Brain microvascular endothelial cell (primary cell): ENCODE measurements around the gene SUCLG2.

Experiments used
- DNase-seq: peaks from one replicate; pipeline ENCODE4 v3.0.0-alpha.2; 2020
- H3K27ac ChIP-seq: fragments of 250-450 bp; sonication (Bioruptor Pico); 2 replicates; pipeline ENCODE4 v1.5.1; 2020; ENCODE audit warnings: mild to moderate bottlenecking, moderate library complexity
- H3K27me3 ChIP-seq: fragments of 250-450 bp; sonication (Bioruptor Pico); replicated peaks from 2 replicates; pipeline ENCODE4 v1.5.1; 2020; ENCODE audit warnings: mild to moderate bottlenecking
- H3K36me3 ChIP-seq: fragments of 250-450 bp; sonication (Bioruptor Pico); replicated peaks from 2 replicates; pipeline ENCODE4 v1.5.1; 2020; ENCODE audit warnings: mild to moderate bottlenecking
- H3K4me3 ChIP-seq: 2 replicates; pipeline ENCODE4 v1.5.1; 2011; ENCODE audit warnings: low read depth, mild to moderate bottlenecking, control low read depth, low read length, moderate library complexity
- in situ Hi-C: cut with HindIII; loops from 2 replicates; pipeline ENCODE4 v1.10.0; 2017; ENCODE audit warnings: low sequenced_read_pairs, low pct_ligation_motif_present
- TF ChIP-seq, protein P1 (sequence below): IDR thresholded peaks from 2 replicates; pipeline ENCODE4 v1.5.1; 2011; ENCODE audit warnings: low read depth, mild to moderate bottlenecking, moderate library complexity, low read length, control low read depth, inconsistent platforms; ENCODE audit errors: missing control alignments

Gene SUCLG2

DNA sequence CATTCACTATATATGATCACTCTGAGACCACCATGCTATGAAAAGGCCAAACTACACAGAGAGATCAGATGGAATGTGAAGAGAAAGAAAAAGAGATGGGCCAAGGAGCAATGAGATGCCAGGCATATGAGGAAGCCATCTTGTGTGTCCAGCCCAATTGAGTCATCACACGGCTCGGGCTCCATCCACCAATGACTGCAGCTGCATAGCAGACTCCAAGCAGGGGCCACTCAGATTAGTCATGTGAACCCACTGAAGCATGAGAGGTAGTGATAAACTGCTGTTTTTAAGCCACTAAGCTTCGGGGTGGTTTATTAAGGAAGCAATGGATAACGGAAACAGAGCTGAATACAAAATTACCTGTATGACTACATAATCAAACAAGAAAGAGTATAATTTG, 185.9 kb downstream of the SUCLG2 start:
- in situ Hi-C loops: no loop called here
- H3K27ac ChIP-seq: no peak overlapping the region
- peak; percentile 88 for DNase-seq
- no peaks in the 10 kb centered on the region for H3K36me3 ChIP-seq
- H3K4me3 ChIP-seq: no peak overlapping the region
- no peaks in the 10 kb centered on the region for H3K27me3 ChIP-seq
- TF ChIP-seq, protein P1, sequence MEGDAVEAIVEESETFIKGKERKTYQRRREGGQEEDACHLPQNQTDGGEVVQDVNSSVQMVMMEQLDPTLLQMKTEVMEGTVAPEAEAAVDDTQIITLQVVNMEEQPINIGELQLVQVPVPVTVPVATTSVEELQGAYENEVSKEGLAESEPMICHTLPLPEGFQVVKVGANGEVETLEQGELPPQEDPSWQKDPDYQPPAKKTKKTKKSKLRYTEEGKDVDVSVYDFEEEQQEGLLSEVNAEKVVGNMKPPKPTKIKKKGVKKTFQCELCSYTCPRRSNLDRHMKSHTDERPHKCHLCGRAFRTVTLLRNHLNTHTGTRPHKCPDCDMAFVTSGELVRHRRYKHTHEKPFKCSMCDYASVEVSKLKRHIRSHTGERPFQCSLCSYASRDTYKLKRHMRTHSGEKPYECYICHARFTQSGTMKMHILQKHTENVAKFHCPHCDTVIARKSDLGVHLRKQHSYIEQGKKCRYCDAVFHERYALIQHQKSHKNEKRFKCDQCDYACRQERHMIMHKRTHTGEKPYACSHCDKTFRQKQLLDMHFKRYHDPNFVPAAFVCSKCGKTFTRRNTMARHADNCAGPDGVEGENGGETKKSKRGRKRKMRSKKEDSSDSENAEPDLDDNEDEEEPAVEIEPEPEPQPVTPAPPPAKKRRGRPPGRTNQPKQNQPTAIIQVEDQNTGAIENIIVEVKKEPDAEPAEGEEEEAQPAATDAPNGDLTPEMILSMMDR: no peak

DNA sequence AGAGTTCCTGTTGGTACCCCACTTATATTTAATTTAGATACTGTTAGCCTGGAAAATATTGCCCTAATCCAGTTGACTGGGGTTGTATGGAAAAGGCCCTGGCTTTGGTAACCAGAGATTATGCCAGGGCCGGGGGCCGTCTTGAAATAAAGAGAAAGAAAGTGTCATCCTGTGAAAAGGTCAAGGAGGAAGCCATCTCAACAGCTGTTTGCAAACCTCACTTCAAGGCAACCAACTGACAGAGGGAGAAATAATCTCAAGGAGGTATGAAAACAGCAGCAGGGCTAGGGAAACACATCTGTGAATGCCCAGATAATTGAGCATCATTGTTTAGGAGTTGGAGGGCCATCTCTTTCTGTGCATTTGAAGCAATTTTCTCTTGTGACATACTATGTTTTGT, 190.8 kb downstream of the SUCLG2 start:
- in situ Hi-C loops: no loop called here
- no peak overlapping the region for H3K27ac ChIP-seq
- TF ChIP-seq, protein P1: no peak
- no peaks in the 10 kb centered on the region for H3K27me3 ChIP-seq
- no peaks in the 10 kb centered on the region for H3K36me3 ChIP-seq
- no peak for DNase-seq
- no peak overlapping the region for H3K4me3 ChIP-seq

DNA sequence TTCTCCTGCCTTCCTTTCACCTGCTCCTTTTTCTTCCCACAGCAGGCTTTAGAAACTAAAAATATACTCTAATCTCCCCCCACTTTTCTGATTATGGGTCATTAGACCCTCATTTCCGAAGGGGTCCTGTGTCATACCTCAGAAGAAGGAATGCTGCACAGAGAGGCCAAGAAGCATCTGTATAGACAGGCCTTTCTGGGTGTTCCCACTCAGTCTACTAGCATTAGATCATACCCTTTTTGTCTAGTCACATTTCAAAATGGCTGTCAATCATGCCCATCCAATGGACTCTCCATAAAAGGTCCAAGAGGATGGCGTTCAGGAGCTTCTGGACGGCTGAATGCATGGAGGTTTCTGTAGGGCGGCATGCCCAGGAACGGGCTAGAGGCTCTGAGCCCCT, 192.2 kb downstream of the SUCLG2 start:
- TF ChIP-seq, protein P1: no peak
- Histone ChIP-seq H3K27ac (peak overlapping the region; percentile 71), H3K27me3 (no peaks in the 10 kb centered on the region), H3K4me3 (no peak overlapping the region), H3K36me3 (no peaks in the 10 kb centered on the region)
- in situ Hi-C loops: no loop called here
- DNase-seq: no peak

DNA sequence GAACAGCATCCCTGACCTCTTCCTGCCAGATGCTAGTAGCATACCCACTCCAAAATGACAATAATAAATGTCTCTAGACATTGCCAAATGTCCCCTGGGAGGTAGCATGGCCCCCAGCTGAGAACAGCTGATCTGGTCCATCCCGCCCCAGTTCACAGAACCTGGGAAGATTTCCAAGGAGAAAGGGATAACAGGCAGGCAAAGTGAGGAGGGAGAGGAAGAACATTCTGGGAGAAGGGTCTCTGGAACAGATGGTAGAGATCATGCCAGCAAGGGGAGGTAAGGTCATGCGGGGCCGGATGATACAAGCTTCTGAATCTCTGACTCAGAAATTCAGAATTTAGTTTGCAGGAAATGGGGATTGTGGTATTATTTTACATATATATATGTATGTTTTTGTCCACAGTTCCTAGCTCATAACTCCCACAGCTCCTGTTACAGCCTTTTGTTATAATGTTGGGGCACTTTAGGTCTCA, 192.7 kb downstream of the SUCLG2 start:
- in situ Hi-C loops: no loop called here
- Histone ChIP-seq H3K27ac (peak overlapping the region; percentile 71), H3K36me3 (no peaks in the 10 kb centered on the region), H3K27me3 (no peaks in the 10 kb centered on the region), H3K4me3 (no peak overlapping the region)
- TF ChIP-seq, protein P1: no peak
- DNase-seq: peak; percentile 11

- DNase-seq: no peak
- peak overlapping the region; percentile 71 for H3K27ac ChIP-seq
- in situ Hi-C loops: no loop called here
- H3K4me3 ChIP-seq: no peak overlapping the region
- TF ChIP-seq, protein P1: no peak
- H3K27me3 ChIP-seq: no peaks in the 10 kb centered on the region
- H3K36me3 ChIP-seq: no peaks in the 10 kb centered on the region
Observed at GRCh38 chr3:67460841-67461510, 193.4 kb downstream of the SUCLG2 start.

- no peaks in the 10 kb centered on the region for H3K36me3 ChIP-seq
- H3K4me3 ChIP-seq: no peak overlapping the region
- no peaks in the 10 kb centered on the region for H3K27me3 ChIP-seq
- TF ChIP-seq, protein P1: no peak
- in situ Hi-C loops: no loop called here
- DNase-seq: peak; percentile 16
- H3K27ac ChIP-seq: peak overlapping the region; percentile 56
Observed at GRCh38 chr3:67459796-67460195, 194.6 kb downstream of the SUCLG2 start.
